ENCODE results near the gene HECTD1. TPM values are rescaled to one million over a fixed set of nuclear protein-coding genes. Genes with fewer than 3 reads are reported as not detected.

HECTD1 gene
- total RNA-seq, 1 experiment from 2014 or later = 101 TPM

- BruUV-seq (replicated peaks) = no TSS peak
- Histone ChIP-seq H3K4me3 (ENCODE audit: low read depth in 2 of 2, low read length in 2 of 2) (no peak overlapping the region), H3K27me3 (ENCODE audit: control insufficient read depth, insufficient read depth, low read length) (no peaks in the 10 kb centered on the region), H3K27ac (ENCODE audit: low read length) (no peak overlapping the region), H3K9me3 (ENCODE audit: control insufficient read depth, insufficient read depth, low read depth, low read length) (no peaks in the 10 kb centered on the region), H3K4me1 (ENCODE audit: control insufficient read depth, insufficient read depth, low read length) (no peaks in the 10 kb centered on the region), H3K36me3 (ENCODE audit: control insufficient read depth, insufficient read depth, low read length) (no peaks in the 10 kb centered on the region)
- ATAC-seq (no peak), DNase-seq (ENCODE audit: low read depth, low spot score) (no peak)
- TF ChIP-seq REST (IDR thresholded peaks at IDR 0.05; ENCODE audit: insufficient read depth in 1 of 2, low read depth in 2 of 2, low read length in 1 of 2) (no peak), POLR2AphosphoS5 (IDR thresholded peaks at IDR 0.05; ENCODE audit: low read depth, low read length) (no peak), SIN3A (IDR thresholded peaks at IDR 0.05; ENCODE audit: borderline replicate concordance, insufficient read depth, low read depth, low read length) (no peak)
- POLR2A ChIA-PET = no interaction called here
- intact Hi-C loops (cut with micrococcal nuclease; ENCODE audit: unreplicated experiment) (no loop called here), in situ Hi-C loops (cut with HindIII; ENCODE audit: low pct_unique_long_range_greater_than_20kb, low sequenced_read_pairs) (no loop called here)
- CTCF ChIA-PET = no interaction called here
Observed at GRCh38 chr14:31078766-31079165, 128.8 kb downstream of the HECTD1 start.

- no TSS peak for BruUV-seq (replicated peaks)
- no peak for TF ChIP-seq CTCF (IDR thresholded peaks at IDR 0.05)
- TF ChIP-seq REST (IDR thresholded peaks at IDR 0.05; ENCODE audit: insufficient read depth in 1 of 2, low read depth in 2 of 2, low read length in 1 of 2) = no peak
- no peak for TF ChIP-seq TCF7L2 (IDR thresholded peaks at IDR 0.05; ENCODE audit: low read depth, low read length)
- no peak for TF ChIP-seq POLR2AphosphoS5 (IDR thresholded peaks at IDR 0.05; ENCODE audit: low read depth, low read length)
- TF ChIP-seq SIN3A (IDR thresholded peaks at IDR 0.05; ENCODE audit: borderline replicate concordance, insufficient read depth, low read depth, low read length) = no peak
- POLR2A ChIA-PET = no interaction called here
- no peaks in the 10 kb centered on the region for H3K4me1 ChIP-seq (ENCODE audit: control insufficient read depth, insufficient read depth, low read length)
- intact Hi-C loops (cut with micrococcal nuclease; ENCODE audit: unreplicated experiment) = no loop called here
- no peak overlapping the region for H3K4me3 ChIP-seq (ENCODE audit: low read depth in 2 of 2, low read length in 2 of 2)
- no peak for DNase-seq (ENCODE audit: low read depth, low spot score)
- no peak overlapping the region for H3K27ac ChIP-seq (ENCODE audit: low read length)
- H3K27me3 ChIP-seq (ENCODE audit: control insufficient read depth, insufficient read depth, low read length) = no peaks in the 10 kb centered on the region
- in situ Hi-C loops (cut with HindIII; ENCODE audit: low pct_unique_long_range_greater_than_20kb, low sequenced_read_pairs) = no loop called here
- no peaks in the 10 kb centered on the region for H3K36me3 ChIP-seq (ENCODE audit: control insufficient read depth, insufficient read depth, low read length)
- ATAC-seq = no peak
- H3K9me3 ChIP-seq (ENCODE audit: control insufficient read depth, insufficient read depth, low read depth, low read length) = no peaks in the 10 kb centered on the region
- CTCF ChIA-PET = no interaction called here
Observed at GRCh38 chr14:31075144-31075543, 132.4 kb downstream of the HECTD1 start.

Measured in Panc1 (cell line).